WERI-Rb-1 (cell line): ENCODE measurements around the gene TACR1.

Experiments
- DNase-seq: peaks from one replicate; pipeline ENCODE4 v3.0.0-alpha.2; 2020
- H3K27ac ChIP-seq: fragments of 250-450 bp; sonication (Bioruptor Pico); 2 replicates; pipeline ENCODE4 v1.5.1; 2020; ENCODE audit warnings: mild to moderate bottlenecking, moderate library complexity
- H3K27me3 ChIP-seq: fragments of 250-450 bp; sonication (Bioruptor Pico); 2 replicates; pipeline ENCODE4 v1.5.1; 2021; ENCODE audit warnings: mild to moderate bottlenecking, low read depth, moderate library complexity; ENCODE audit not compliant: insufficient read depth, severe bottlenecking
- H3K36me3 ChIP-seq: fragments of 250-450 bp; sonication (Bioruptor Pico); 2 replicates; pipeline ENCODE4 v1.5.1; 2020; ENCODE audit warnings: mild to moderate bottlenecking, moderate library complexity
- H3K4me3 ChIP-seq: 2 replicates; pipeline ENCODE4 v1.5.1; 2011; ENCODE audit warnings: low read depth, mild to moderate bottlenecking, control low read depth, low read length
- H3K9me3 ChIP-seq: fragments of 250-450 bp; sonication (Bioruptor Pico); 2 replicates; pipeline ENCODE4 v1.5.1; 2021; ENCODE audit warnings: mild to moderate bottlenecking, moderate library complexity; ENCODE audit not compliant: severe bottlenecking
- CTCF ChIP-seq: IDR thresholded peaks from 2 replicates; pipeline ENCODE4 v1.5.1; 2011; ENCODE audit warnings: low read depth, mild to moderate bottlenecking, control low read depth, inconsistent platforms, low read length

TACR1 gene

GRCh38 chr2:75074228-75074627 lies 125.1 kb downstream of the TACR1 start:
- H3K4me3 ChIP-seq: no peak overlapping the region
- no peak overlapping the region for H3K27ac ChIP-seq
- DNase-seq: no peak
- H3K27me3 ChIP-seq: no peaks in the 10 kb centered on the region
- H3K9me3 ChIP-seq: no peaks in the 10 kb centered on the region
- no peaks in the 10 kb centered on the region for H3K36me3 ChIP-seq
- no peak for TF ChIP-seq CTCF

GRCh38 chr2:75071766-75072165 lies 127.6 kb downstream of the TACR1 start:
- H3K4me3 ChIP-seq: no peak overlapping the region
- no peaks in the 10 kb centered on the region for H3K9me3 ChIP-seq
- H3K27ac ChIP-seq: no peak overlapping the region
- DNase-seq: no peak
- TF ChIP-seq CTCF: no peak
- H3K36me3 ChIP-seq: no peaks in the 10 kb centered on the region
- no peaks in the 10 kb centered on the region for H3K27me3 ChIP-seq

- no peaks in the 10 kb centered on the region for H3K27me3 ChIP-seq
- H3K27ac ChIP-seq: no peak overlapping the region
- no peak for DNase-seq
- H3K9me3 ChIP-seq: no peaks in the 10 kb centered on the region
- TF ChIP-seq CTCF: no peak
- H3K36me3 ChIP-seq: no peaks in the 10 kb centered on the region
- H3K4me3 ChIP-seq: no peak overlapping the region
Observed at GRCh38 chr2:75068546-75068945, 130.8 kb downstream of the TACR1 start.

GRCh38 chr2:75067506-75067905 lies 131.8 kb downstream of the TACR1 start:
- no peaks in the 10 kb centered on the region for H3K9me3 ChIP-seq
- DNase-seq: no peak
- H3K36me3 ChIP-seq: no peaks in the 10 kb centered on the region
- TF ChIP-seq CTCF: no peak
- H3K27me3 ChIP-seq: no peaks in the 10 kb centered on the region
- H3K4me3 ChIP-seq: no peak overlapping the region
- H3K27ac ChIP-seq: no peak overlapping the region

GRCh38 chr2:75066121-75066902 lies 133.0 kb downstream of the TACR1 start:
- TF ChIP-seq CTCF: no peak
- no peak for DNase-seq
- Histone ChIP-seq H3K27ac (no peak overlapping the region), H3K4me3 (no peak overlapping the region), H3K27me3 (peaks cover under 1% of the 10 kb centered on the region), H3K36me3 (no peaks in the 10 kb centered on the region), H3K9me3 (no peaks in the 10 kb centered on the region)
